HCT116 (cell line): ENCODE results near the gene ADD1. TPM values are rescaled to one million over a fixed set of nuclear protein-coding genes. Genes with fewer than 3 reads are reported as not detected.

Experiments
- ATAC-seq: fragments of 200-7000 bp; cut with Tn5 transposase; 2 replicates; pipeline ENCODE4 v1.9.1; 2020; ENCODE audit warnings: mild to moderate bottlenecking, moderate library complexity
- BruUV-seq: library from RNA; stranded (reverse); fragments of 400-500 nt; replicated peaks from 2 replicates; lab custom pipeline; 2021; lab: Mats Ljungman, UMichigan
- CTCF ChIA-PET: fragments of 300-600 bp; sonication (Branson Sonifier 250); formaldehyde crosslinking; loops from one replicate; lab custom pipeline; 2021; ENCODE audit warnings: antibody characterized with exemption; lab: Charles Lee
- POLR2A ChIA-PET: fragments of 300-600, 350-600 bp; sonication (Branson Sonifier 250); formaldehyde crosslinking; loops from one replicate; lab custom pipeline; 2021; ENCODE audit warnings: antibody characterized with exemption; lab: Charles Lee
- RAD21 ChIA-PET, 2 experiments: fragments of 300-600 bp; sonication (Branson Sonifier 250); formaldehyde crosslinking; loops; one replicate each; lab custom pipeline; 2023; ENCODE audit warnings: low total read pairs in 2 of 2; ENCODE audit not compliant: uncharacterized antibody in 2 of 2, unreplicated experiment in 2 of 2, low non-redundant PET in 1 of 2; lab: Charles Lee
- DNase-seq: peaks from one replicate; pipeline ENCODE4 v3.0.0-alpha.2; 2010; ENCODE audit warnings: low read depth, low spot score
- H2AFZ ChIP-seq: fragments of 200-600 bp; shearing (Covaris generic), sonication (generic); 2 replicates; pipeline ENCODE4 v1.6.1; 2017; ENCODE audit warnings: low read depth, mixed run types, mixed read lengths, antibody characterized with exemption, low read length; ENCODE audit not compliant: poor library complexity, severe bottlenecking
- H3K27ac ChIP-seq: 2 replicates; pipeline ENCODE4 v1.5.1; 2012; ENCODE audit warnings: low read depth, low read length
- H3K27me3 ChIP-seq: fragments of 200-600 bp; sonication (generic); 2 replicates; pipeline ENCODE4 v1.6.1; 2016; ENCODE audit warnings: mixed run types, low read length, mixed read lengths; ENCODE audit not compliant: insufficient read depth
- H3K36me3 ChIP-seq, 2 experiments: fragments of 200-500 bp in 1 of 2; fragments of 200-600 bp in 1 of 2; sonication (Bioruptor generic) in 1 of 2; sonication (generic) in 1 of 2; 2 replicates each; pipeline versions ENCODE4 v1.5.1 to v1.6.1; 2014 to 2016; ENCODE audit warnings: low read length in 2 of 2, inconsistent platforms in 1 of 2, mixed read lengths in 1 of 2, mixed run types in 1 of 2; ENCODE audit not compliant: insufficient read depth in 2 of 2, control insufficient read depth in 1 of 2
- H3K4me1 ChIP-seq, 2 experiments: fragments of 200-600 bp in 1 of 2; sonication (generic) in 1 of 2; 2 replicates each; pipeline versions ENCODE4 v1.5.1 to v1.6.1; 2012 to 2017; ENCODE audit warnings: low read length in 2 of 2, inconsistent platforms in 1 of 2, mild to moderate bottlenecking in 1 of 2, mixed read lengths in 1 of 2, mixed run types in 1 of 2, moderate library complexity in 1 of 2; ENCODE audit not compliant: insufficient read depth in 2 of 2, control insufficient read depth in 1 of 2
- H3K4me2 ChIP-seq: fragments of 200-600 bp; sonication (generic); 2 replicates; pipeline ENCODE4 v1.6.1; 2017; ENCODE audit warnings: mixed run types, low read length, mixed read lengths
- H3K4me3 ChIP-seq, 2 experiments: fragments of 200-600 bp in 1 of 2; sonication (generic) in 1 of 2; replicated peaks in 1 of 2; 2 replicates each; pipeline ENCODE4 v1.5.1; 2011 to 2016; ENCODE audit warnings: low read length in 2 of 2, control low read depth in 1 of 2, low read depth in 1 of 2, mild to moderate bottlenecking in 1 of 2, mixed read lengths in 1 of 2, mixed run types in 1 of 2
- H3K79me2 ChIP-seq: fragments of 200-600 bp; sonication (generic); 2 replicates; pipeline ENCODE4 v1.6.1; 2017; ENCODE audit warnings: mild to moderate bottlenecking, mixed run types, low read length, moderate library complexity, mixed read lengths; ENCODE audit not compliant: insufficient read depth
- H3K9ac ChIP-seq: fragments of 200-600 bp; sonication (generic); 2 replicates; pipeline ENCODE4 v1.6.1; 2016; ENCODE audit warnings: low read length, mixed read lengths
- H3K9me2 ChIP-seq: fragments of 200-600 bp; sonication (generic), shearing (Covaris generic); 2 replicates; pipeline ENCODE4 v1.6.1; 2017; ENCODE audit warnings: mixed run types, mild to moderate bottlenecking, moderate library complexity; ENCODE audit not compliant: insufficient read depth
- H3K9me3 ChIP-seq, 2 experiments: fragments of 200-500 bp in 1 of 2; fragments of 200-600 bp in 1 of 2; sonication (Bioruptor generic) in 1 of 2; sonication (generic) in 1 of 2; 2 replicates each; pipeline ENCODE4 v1.6.1; 2014 to 2017; ENCODE audit warnings: low read length in 2 of 2, mixed read lengths in 2 of 2, inconsistent platforms in 1 of 2, low read depth in 1 of 2, mild to moderate bottlenecking in 1 of 2, mixed run types in 1 of 2, moderate library complexity in 1 of 2; ENCODE audit not compliant: control insufficient read depth in 1 of 2, insufficient read depth in 1 of 2
- H4K20me1 ChIP-seq: fragments of 200-600 bp; sonication (generic), shearing (Covaris generic); 2 replicates; pipeline ENCODE4 v1.6.1; 2017; ENCODE audit warnings: mixed run types, mild to moderate bottlenecking, moderate library complexity; ENCODE audit not compliant: insufficient read depth
- ATF3 ChIP-seq: IDR thresholded peaks from 2 replicates; pipeline ENCODE4 v1.6.1; 2012
- CBX3 ChIP-seq: IDR thresholded peaks from 2 replicates; pipeline ENCODE4 v1.6.1; 2012; ENCODE audit warnings: low read depth
- CEBPB ChIP-seq: IDR thresholded peaks from 2 replicates; pipeline ENCODE4 v1.6.1; 2012; ENCODE audit warnings: low read depth
- EGR1 ChIP-seq: IDR thresholded peaks from 2 replicates; pipeline ENCODE4 v1.6.1; 2012; ENCODE audit warnings: low read depth
- EZH2phosphoT487 ChIP-seq: fragments of 200-600 bp; IDR thresholded peaks from 2 replicates; pipeline ENCODE4 v1.6.1; 2018; ENCODE audit warnings: antibody characterized with exemption, borderline replicate concordance
- JUND ChIP-seq: IDR thresholded peaks from 2 replicates; pipeline ENCODE4 v1.6.1; 2012
- MAX ChIP-seq: IDR thresholded peaks from 2 replicates; pipeline ENCODE4 v1.6.1; 2012
- RAD21 ChIP-seq: IDR thresholded peaks from 2 replicates; pipeline ENCODE4 v1.6.1; 2012; ENCODE audit warnings: low read depth, mild to moderate bottlenecking
- REST ChIP-seq: IDR thresholded peaks from 2 replicates; pipeline ENCODE4 v1.6.1; 2012; ENCODE audit warnings: low read depth
- SIN3A ChIP-seq: IDR thresholded peaks from 2 replicates; pipeline ENCODE4 v1.6.1; 2012; ENCODE audit warnings: low read depth
- YY1 ChIP-seq: IDR thresholded peaks from 2 replicates; pipeline ENCODE4 v1.6.1; 2011; ENCODE audit warnings: low read length, low read depth, moderate library complexity, mild to moderate bottlenecking; ENCODE audit not compliant: insufficient replicate concordance; ENCODE audit errors: extremely low read depth
- ZBTB33 ChIP-seq: IDR thresholded peaks from 2 replicates; pipeline ENCODE4 v1.6.1; 2011; ENCODE audit warnings: mild to moderate bottlenecking, low read length, moderate library complexity; ENCODE audit not compliant: insufficient replicate concordance; ENCODE audit errors: extremely low read depth
- ZFX ChIP-seq: fragments of 450-650 bp; IDR thresholded peaks from 2 replicates; pipeline ENCODE4 v1.6.1; 2017
- ZNF274 ChIP-seq: fragments of 200-500 bp; sonication (Bioruptor generic); IDR thresholded peaks from 2 replicates; pipeline ENCODE4 v1.6.1; 2014; ENCODE audit warnings: mild to moderate bottlenecking, low read depth, low read length, inconsistent platforms
- intact Hi-C: fragments of 100-400 bp; cut with micrococcal nuclease; formaldehyde crosslinking; loops from 2 replicates; pipeline ENCODE4 v1.10.0; 2022
- total RNA-seq: library from RNA; stranded (reverse); gene quantifications from one replicate; pipeline ENCODE4 v1.2.1, GENCODE V29; 2021; ENCODE audit not compliant: unreplicated experiment

Gene ADD1
- total RNA-seq, 1 experiment from 2014 or later, result 139 TPM

GRCh38 chr4:2913168-2913567, 69.5 kb downstream of the ADD1 start:
- Histone ChIP-seq H3K4me1 (no peaks in the 10 kb centered on the region), H3K36me3 (peaks cover 9 to 11% of the 10 kb centered on the region in 2 experiments; a peak in 3 of 4 replicates), H4K20me1 (no peaks in the 10 kb centered on the region), H3K79me2 (no peaks in the 10 kb centered on the region), H3K27me3 (no peaks in the 10 kb centered on the region), H3K9ac (no peak overlapping the region), H3K4me3 (no peak overlapping the region), H3K4me2 (no peak overlapping the region), H3K9me2 (no peaks in the 10 kb centered on the region), H3K27ac (no peak overlapping the region), H2AFZ (no peak overlapping the region), H3K9me3 (no peaks in the 10 kb centered on the region)
- intact Hi-C loops, result no loop called here
- ChIA-PET RAD21 (no interaction called here), POLR2A (interaction anchor here (0.6 kb wide), 1 partner anchor 12 kb away, joined by 3 read pairs; no protein-coding TSS in a partner anchor), CTCF (no interaction called here)
- TF ChIP-seq ZNF274 (no peak), EZH2phosphoT487 (no peak), ATF3 (no peak), ZFX (no peak), EGR1 (no peak), JUND (no peak), ZBTB33 (no peak), RAD21 (no peak), CEBPB (no peak), SIN3A (no peak), CBX3 (no peak), YY1 (no peak), REST (no peak), MAX (no peak)
- ATAC-seq, result no peak
- no TSS peak for BruUV-seq
- no peak for DNase-seq
